Activated T-cell treated with anti-CD3 and anti-CD28 coated beads, Interleukin-2, amount 50 U/mL, for 24 hours (primary cell): ENCODE measurements around the gene WIPI1.

ENCODE experiments used
- DNase-seq: peaks from one replicate; pipeline ENCODE4 v3.0.0-alpha.2; 2020
- H3K27ac Mint-ChIP-seq: 2 replicates; pipeline ENCODE4 v1.8.0; 2020; ENCODE audit warnings: mild to moderate bottlenecking, mixed read lengths
- H3K27me3 Mint-ChIP-seq: 2 replicates; pipeline ENCODE4 v1.8.0; 2020; ENCODE audit warnings: mixed read lengths
- H3K36me3 Mint-ChIP-seq: 2 replicates; pipeline ENCODE4 v1.8.0; 2020; ENCODE audit warnings: low read depth, mixed read lengths
- H3K4me1 Mint-ChIP-seq: 2 replicates; pipeline ENCODE4 v1.8.0; 2020; ENCODE audit warnings: low read depth, mixed read lengths
- H3K4me3 Mint-ChIP-seq: 2 replicates; pipeline ENCODE4 v1.8.0; 2020; ENCODE audit warnings: mild to moderate bottlenecking, moderate library complexity, mixed read lengths
- H3K9me3 Mint-ChIP-seq: 2 replicates; pipeline ENCODE4 v1.8.0; 2020; ENCODE audit warnings: mixed read lengths

The WIPI1 gene

GRCh38 chr17:68435876-68436842, 21.1 kb downstream of the WIPI1 start:
- Mint-ChIP-seq H3K4me1 (peaks cover 49% of the 10 kb centered on the region), H3K4me3 (peak overlapping the region; percentile 18), H3K27me3 (no peaks in the 10 kb centered on the region), H3K9me3 (no peaks in the 10 kb centered on the region), H3K27ac (peak overlapping the region; percentile 88), H3K36me3 (peaks cover 8% of the 10 kb centered on the region)
- DNase-seq = peak; percentile 85

GRCh38 chr17:68435361-68435760, 21.9 kb downstream of the WIPI1 start:
- H3K4me1 Mint-ChIP-seq = peaks cover 41% of the 10 kb centered on the region
- H3K27ac Mint-ChIP-seq = no peak overlapping the region
- H3K27me3 Mint-ChIP-seq = no peaks in the 10 kb centered on the region
- peaks cover 8% of the 10 kb centered on the region for H3K36me3 Mint-ChIP-seq
- H3K9me3 Mint-ChIP-seq = no peaks in the 10 kb centered on the region
- no peak for DNase-seq
- H3K4me3 Mint-ChIP-seq = no peak overlapping the region

DNA sequence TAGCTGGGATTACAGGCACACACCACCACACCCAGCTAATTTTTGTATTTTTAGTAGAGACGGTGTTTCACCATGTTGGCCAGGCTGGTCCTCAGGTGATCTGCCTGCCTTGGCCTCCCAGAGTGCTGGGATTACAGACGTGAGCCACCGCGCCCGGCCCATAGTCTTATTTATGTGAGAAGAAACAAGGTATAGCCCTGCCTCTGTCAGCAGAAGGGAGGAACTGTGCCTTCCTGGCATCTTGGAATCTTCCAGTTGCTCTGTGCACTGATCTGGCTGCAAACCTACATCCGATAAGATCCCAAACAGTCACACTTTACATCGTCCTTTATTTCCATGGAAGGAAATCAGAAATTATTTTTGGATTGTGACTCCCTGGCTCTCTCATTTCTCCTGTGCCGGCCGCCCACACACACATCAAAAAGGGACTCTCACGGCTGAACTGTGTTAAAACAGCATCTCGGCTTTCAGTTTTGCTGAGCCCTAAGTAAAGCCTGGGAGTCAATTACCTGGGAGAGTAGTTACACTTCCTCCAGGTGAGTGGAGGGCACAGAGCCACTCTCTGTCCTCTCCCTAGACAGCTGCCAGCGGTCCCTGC, 23.3 kb downstream of the WIPI1 start:
- H3K36me3 Mint-ChIP-seq = peaks cover 10% of the 10 kb centered on the region
- peaks cover 40% of the 10 kb centered on the region for H3K4me1 Mint-ChIP-seq
- DNase-seq = no peak
- H3K4me3 Mint-ChIP-seq = no peak overlapping the region
- H3K27me3 Mint-ChIP-seq = no peaks in the 10 kb centered on the region
- no peak overlapping the region for H3K27ac Mint-ChIP-seq
- no peaks in the 10 kb centered on the region for H3K9me3 Mint-ChIP-seq

- H3K4me3 Mint-ChIP-seq = no peak overlapping the region
- no peaks in the 10 kb centered on the region for H3K27me3 Mint-ChIP-seq
- H3K4me1 Mint-ChIP-seq = peaks cover 35% of the 10 kb centered on the region
- DNase-seq = no peak
- no peaks in the 10 kb centered on the region for H3K9me3 Mint-ChIP-seq
- H3K36me3 Mint-ChIP-seq = peaks cover 14% of the 10 kb centered on the region
- no peak overlapping the region for H3K27ac Mint-ChIP-seq
Measured at GRCh38 chr17:68433211-68433610, 24.1 kb downstream of the WIPI1 start.

GRCh38 chr17:68432086-68432864, 25.0 kb downstream of the WIPI1 start:
- H3K36me3 Mint-ChIP-seq = peaks cover 15% of the 10 kb centered on the region
- no peaks in the 10 kb centered on the region for H3K9me3 Mint-ChIP-seq
- no peaks in the 10 kb centered on the region for H3K27me3 Mint-ChIP-seq
- peaks cover 25% of the 10 kb centered on the region for H3K4me1 Mint-ChIP-seq
- H3K27ac Mint-ChIP-seq = no peak overlapping the region
- H3K4me3 Mint-ChIP-seq = no peak overlapping the region
- no peak for DNase-seq

DNA sequence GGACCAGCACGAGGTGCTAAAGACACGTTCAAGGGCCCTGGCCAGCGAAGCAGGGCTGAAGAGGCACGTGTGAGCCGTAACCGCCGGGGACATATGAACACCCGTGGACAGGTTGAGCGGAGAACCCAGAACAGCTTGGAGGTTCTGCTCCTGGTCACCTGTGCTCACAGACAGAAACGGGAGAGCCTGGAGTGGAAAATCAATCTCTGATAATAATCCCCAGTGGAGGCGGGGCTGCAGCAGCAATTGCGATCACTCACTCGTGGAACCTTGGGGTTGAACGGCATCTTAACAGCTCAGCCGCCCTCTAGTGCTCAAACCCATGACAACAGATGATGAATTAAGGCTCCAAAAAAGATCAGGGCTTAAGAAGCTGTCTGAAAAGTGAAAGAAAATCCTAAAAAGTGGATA, 25.6 kb downstream of the WIPI1 start:
- H3K9me3 Mint-ChIP-seq = no peaks in the 10 kb centered on the region
- H3K4me3 Mint-ChIP-seq = no peak overlapping the region
- peaks cover 15% of the 10 kb centered on the region for H3K36me3 Mint-ChIP-seq
- DNase-seq = peak; percentile 53
- no peaks in the 10 kb centered on the region for H3K27me3 Mint-ChIP-seq
- H3K4me1 Mint-ChIP-seq = peaks cover 20% of the 10 kb centered on the region
- H3K27ac Mint-ChIP-seq = no peak overlapping the region

DNA sequence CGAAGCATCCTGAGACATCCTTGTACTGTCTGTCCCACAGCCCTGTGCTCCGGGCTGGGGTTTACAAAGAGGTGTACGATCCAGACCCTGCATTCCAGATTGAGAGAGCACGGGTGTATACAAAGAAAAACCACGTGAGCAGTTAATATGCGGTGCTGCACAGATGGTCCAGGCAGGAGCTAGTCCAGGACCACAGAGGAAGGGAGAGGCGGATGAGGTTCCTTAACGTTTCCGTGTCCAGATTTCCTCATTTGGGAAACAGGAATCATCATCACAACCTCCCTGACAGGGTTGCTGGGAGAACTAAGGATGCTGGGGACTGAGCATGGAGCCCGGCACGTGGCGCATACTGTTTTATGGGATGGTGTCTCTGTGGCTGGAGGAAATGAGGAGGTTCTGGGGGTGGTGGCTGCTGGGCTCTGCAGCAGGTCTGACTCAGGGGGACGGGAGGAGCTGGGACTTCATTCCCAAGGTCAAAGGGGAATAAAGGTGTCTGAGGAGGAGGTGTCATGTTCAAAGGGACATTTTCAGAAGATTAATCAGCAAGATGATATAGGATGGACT, 26.2 kb downstream of the WIPI1 start:
- H3K4me3 Mint-ChIP-seq = no peak overlapping the region
- H3K4me1 Mint-ChIP-seq = peaks cover 14% of the 10 kb centered on the region
- H3K9me3 Mint-ChIP-seq = no peaks in the 10 kb centered on the region
- no peak overlapping the region for H3K27ac Mint-ChIP-seq
- H3K36me3 Mint-ChIP-seq = peaks cover 15% of the 10 kb centered on the region
- H3K27me3 Mint-ChIP-seq = no peaks in the 10 kb centered on the region
- DNase-seq = no peak

- Mint-ChIP-seq H3K4me1 (peaks cover 10% of the 10 kb centered on the region), H3K27me3 (no peaks in the 10 kb centered on the region), H3K27ac (no peak overlapping the region), H3K4me3 (no peak overlapping the region), H3K9me3 (no peaks in the 10 kb centered on the region), H3K36me3 (peaks cover 16% of the 10 kb centered on the region)
- DNase-seq = no peak
Measured at GRCh38 chr17:68429881-68430280, 27.4 kb downstream of the WIPI1 start.

DNA sequence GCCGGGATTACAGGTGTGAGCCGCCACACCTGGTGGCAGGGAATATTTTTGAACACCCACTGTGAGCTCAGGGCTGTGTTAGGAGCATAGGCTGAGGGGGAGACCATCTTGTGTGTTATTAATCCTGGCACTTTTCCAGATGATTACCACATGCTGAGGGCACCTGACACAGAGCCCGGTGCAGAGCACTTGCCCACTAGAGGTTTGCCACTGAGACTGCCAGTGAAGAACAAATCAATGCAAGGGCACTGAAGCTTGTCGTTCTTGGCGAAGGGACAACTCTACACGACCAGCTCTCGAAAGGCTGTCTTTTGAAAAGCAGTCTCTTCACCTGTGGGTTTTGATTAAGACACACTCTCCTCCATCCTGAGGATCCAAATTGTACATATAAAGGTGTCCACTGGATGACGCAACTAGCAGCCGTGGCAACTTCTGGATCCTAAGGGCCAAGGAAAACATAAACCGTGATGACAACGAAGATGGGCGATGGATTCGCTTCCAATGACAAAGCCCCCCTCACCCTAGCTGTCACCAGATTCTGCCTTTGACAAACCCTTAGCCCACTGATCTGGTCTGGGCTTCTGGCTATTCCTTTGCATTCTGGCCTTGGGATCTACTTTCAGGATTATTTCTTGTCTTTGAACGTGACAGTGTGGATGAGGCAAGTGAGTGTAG, 28.7 kb downstream of the WIPI1 start:
- no peak for DNase-seq
- Mint-ChIP-seq H3K4me3 (no peak overlapping the region), H3K4me1 (peaks cover 7% of the 10 kb centered on the region), H3K9me3 (no peaks in the 10 kb centered on the region), H3K36me3 (peaks cover 19% of the 10 kb centered on the region), H3K27me3 (no peaks in the 10 kb centered on the region), H3K27ac (no peak overlapping the region)

GRCh38 chr17:68427575-68427974, 29.7 kb downstream of the WIPI1 start:
- H3K4me3 Mint-ChIP-seq = no peak overlapping the region
- peaks cover 20% of the 10 kb centered on the region for H3K36me3 Mint-ChIP-seq
- no peaks in the 10 kb centered on the region for H3K9me3 Mint-ChIP-seq
- H3K27me3 Mint-ChIP-seq = no peaks in the 10 kb centered on the region
- DNase-seq = no peak
- H3K4me1 Mint-ChIP-seq = peaks cover 7% of the 10 kb centered on the region
- H3K27ac Mint-ChIP-seq = no peak overlapping the region

DNA sequence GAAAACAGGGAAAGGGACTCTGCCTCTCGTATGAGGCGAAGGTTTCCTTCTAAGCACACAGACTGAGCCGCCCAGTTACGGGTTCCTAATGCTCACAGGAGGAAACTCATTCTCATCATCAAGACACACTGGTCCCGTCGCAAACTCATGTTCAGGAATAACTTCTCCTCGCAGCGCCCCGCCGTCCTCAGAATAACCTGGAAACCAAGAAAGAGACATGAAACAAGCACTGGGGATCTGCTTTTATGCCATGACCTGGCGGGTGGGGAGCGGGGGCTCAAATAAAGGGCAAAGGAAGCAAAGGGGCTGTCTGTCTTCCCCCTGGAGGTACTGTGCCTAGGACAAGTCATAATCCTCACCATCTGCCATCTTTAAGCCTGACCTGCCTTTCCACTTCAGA, 31.3 kb downstream of the WIPI1 start:
- H3K4me3 Mint-ChIP-seq = no peak overlapping the region
- H3K27ac Mint-ChIP-seq = no peak overlapping the region
- H3K9me3 Mint-ChIP-seq = no peaks in the 10 kb centered on the region
- no peaks in the 10 kb centered on the region for H3K27me3 Mint-ChIP-seq
- DNase-seq = no peak
- H3K4me1 Mint-ChIP-seq = no peaks in the 10 kb centered on the region
- H3K36me3 Mint-ChIP-seq = peaks cover 21% of the 10 kb centered on the region

DNA sequence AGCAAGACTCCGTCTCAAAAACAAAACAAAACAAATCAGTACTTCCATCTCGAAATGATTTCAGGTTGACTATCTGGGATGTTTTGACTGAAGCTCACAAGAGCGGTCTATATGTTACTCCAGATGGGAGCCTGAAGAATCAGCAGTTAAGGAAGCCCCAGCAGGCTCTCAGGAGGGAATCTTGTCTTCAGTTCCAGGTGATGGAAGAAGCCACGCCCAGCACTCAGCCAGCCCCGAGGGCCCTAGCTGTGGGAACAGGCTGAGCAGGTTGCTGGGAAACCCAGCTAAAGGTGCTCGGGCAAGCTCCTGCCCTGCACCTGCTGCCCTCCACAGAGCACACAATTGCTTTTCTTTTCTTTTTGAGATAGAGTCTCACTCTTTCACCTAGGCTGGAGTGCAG, 32.4 kb downstream of the WIPI1 start:
- DNase-seq = no peak
- Mint-ChIP-seq H3K36me3 (peaks cover 30% of the 10 kb centered on the region), H3K4me3 (no peak overlapping the region), H3K9me3 (no peaks in the 10 kb centered on the region), H3K4me1 (no peaks in the 10 kb centered on the region), H3K27me3 (no peaks in the 10 kb centered on the region), H3K27ac (no peak overlapping the region)

- Mint-ChIP-seq H3K4me3 (no peak overlapping the region), H3K4me1 (no peaks in the 10 kb centered on the region), H3K27ac (no peak overlapping the region), H3K36me3 (peaks cover 30% of the 10 kb centered on the region), H3K27me3 (no peaks in the 10 kb centered on the region), H3K9me3 (no peaks in the 10 kb centered on the region)
- no peak for DNase-seq
Measured at GRCh38 chr17:68424203-68424602, 33.1 kb downstream of the WIPI1 start.

DNA sequence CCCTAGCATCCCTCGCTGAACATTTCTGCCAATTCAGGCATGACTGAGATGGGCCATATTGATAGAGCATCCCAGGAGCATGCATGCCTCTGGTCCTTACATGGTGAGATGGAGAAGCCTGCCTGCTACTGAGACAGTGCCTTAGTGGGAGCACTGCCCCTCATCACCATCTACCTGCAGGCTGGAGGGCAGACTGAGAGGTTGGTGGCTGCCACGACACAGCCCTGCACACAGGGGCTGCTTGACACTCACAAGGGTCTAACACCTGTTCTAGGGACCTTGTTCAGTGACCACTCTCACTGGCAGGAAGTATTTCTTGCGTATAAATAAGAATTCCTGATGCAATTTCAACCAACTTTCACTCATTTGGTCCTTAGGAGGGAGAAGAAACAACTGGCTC, 34.0 kb downstream of the WIPI1 start:
- no peaks in the 10 kb centered on the region for H3K9me3 Mint-ChIP-seq
- H3K36me3 Mint-ChIP-seq = peaks cover 26% of the 10 kb centered on the region
- H3K27ac Mint-ChIP-seq = no peak overlapping the region
- no peak overlapping the region for H3K4me3 Mint-ChIP-seq
- H3K4me1 Mint-ChIP-seq = no peaks in the 10 kb centered on the region
- DNase-seq = no peak
- H3K27me3 Mint-ChIP-seq = no peaks in the 10 kb centered on the region
